HG03439 (cell line): Measurements from ENCODE around the gene POU6F2.
"Not testable (repeated sequence)": the region's sequence is repeated elsewhere in the genome, so short reads cannot be mapped to it uniquely, and the experiment has no call there.

Experiments
- ATAC-seq: cut with Tn5 transposase; IDR thresholded peaks from one replicate; pipeline ENCODE4 v1.9.1; 2021; ENCODE audit warnings: mild to moderate bottlenecking, moderate library complexity; ENCODE audit not compliant: unreplicated experiment

POU6F2 gene

DNA sequence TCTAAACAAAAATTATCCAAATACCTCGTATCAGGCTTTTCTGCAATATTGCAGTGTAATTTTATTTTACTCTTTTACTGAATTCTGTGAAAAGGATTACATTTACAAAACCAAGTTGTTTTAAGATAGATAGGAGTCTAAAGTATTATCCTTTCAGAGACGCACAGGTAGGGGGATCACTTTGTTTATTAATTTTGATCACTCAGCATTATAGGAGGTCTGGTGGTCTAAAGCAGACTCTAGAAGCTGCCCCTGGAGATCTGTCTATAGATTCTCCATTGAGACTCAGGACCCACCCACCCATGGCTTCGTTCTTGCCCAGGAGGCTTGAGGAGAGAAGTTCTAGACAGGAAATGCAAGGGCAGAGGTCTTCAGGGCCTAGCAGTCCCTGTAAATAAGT is 365.1 kb downstream of the POU6F2 start:
- no peak for ATAC-seq

DNA sequence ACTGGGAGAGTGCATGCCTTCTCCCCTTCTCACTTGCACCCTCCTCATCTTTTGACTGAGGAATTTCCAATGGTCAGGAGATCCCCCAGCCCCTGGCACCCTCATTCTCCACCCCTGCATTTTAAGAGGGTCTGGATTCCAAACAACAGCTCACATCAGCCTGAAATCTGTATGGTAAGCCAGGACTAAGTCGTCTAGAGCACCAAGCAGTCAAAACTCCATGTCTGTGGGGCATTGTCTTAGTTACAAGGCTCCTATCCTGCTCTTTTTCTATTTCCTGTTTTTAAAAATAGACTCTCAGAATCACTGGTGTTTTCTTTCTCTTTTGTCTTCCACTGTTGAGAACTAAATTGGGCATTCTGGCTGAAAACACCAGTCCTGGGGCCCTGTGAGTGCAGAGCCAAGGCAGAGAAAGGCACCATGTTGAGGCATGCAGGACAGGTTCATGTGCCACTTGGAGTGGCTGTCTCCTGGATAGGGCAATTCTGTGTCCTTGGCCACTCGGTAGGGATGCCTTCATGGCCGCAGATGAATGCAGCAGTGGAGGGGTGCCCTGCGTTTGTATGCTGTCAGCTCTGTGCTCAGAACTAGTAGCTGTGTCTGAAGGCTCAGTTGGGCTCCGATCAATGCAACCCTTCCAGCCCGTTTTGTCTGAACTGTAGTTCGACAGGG is 371.9 kb downstream of the POU6F2 start:
- no peak for ATAC-seq

DNA sequence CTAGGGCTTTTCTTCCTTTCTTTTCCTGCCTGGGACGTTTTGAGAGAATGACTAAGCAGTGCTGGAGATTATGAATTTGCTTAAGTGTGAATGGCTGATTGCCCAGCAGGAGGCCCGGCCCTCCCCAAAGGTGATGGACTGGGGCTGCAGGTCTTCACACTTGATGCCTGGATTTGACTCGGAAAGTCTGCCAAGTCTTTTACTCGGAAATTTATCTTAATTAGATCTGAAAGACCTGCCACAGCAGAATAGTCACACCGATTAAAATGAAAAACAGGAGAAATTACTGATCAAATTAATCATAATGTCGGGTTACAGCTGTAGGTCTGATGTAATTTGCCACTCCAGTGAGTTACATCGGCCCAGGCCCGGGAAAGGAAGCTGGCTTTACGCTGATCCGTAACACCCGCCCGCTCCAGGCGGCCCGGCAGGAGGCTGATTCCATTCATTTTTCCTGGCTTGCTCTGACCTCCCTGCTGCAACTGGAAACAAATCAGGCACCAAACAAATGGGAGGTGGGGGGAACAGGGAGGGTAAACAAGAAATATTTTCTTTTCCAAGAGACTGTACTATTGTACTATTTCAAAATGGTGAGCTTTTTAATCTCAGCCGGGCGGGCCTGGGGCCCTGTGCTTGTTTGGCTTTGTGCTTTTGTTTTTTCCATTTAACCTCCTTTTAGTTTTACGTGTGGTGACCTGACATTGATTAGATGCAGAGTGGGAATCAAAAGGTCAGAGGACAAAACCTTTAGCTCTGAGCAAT is 376.1 kb downstream of the POU6F2 start:
- no peak for ATAC-seq

DNA sequence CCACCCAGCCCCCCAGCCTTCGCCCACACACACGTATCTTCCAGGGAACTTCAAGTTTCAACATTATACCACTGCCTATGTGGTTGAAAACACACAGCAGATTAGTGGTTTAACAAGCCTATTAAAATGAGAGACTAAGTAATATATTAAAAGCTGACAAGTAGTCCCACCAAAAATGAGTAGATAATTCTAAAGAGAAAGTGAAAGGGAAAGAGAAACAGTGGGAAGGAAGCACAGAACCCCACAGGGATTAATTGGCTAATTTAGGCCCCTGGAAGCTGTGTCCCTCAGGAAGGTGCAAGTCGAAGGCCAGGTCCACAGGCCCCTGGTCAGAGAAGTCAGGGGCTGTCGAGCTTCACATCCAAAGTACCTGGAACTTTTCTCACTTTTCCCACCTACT is 378.0 kb downstream of the POU6F2 start:
- ATAC-seq = no peak

DNA sequence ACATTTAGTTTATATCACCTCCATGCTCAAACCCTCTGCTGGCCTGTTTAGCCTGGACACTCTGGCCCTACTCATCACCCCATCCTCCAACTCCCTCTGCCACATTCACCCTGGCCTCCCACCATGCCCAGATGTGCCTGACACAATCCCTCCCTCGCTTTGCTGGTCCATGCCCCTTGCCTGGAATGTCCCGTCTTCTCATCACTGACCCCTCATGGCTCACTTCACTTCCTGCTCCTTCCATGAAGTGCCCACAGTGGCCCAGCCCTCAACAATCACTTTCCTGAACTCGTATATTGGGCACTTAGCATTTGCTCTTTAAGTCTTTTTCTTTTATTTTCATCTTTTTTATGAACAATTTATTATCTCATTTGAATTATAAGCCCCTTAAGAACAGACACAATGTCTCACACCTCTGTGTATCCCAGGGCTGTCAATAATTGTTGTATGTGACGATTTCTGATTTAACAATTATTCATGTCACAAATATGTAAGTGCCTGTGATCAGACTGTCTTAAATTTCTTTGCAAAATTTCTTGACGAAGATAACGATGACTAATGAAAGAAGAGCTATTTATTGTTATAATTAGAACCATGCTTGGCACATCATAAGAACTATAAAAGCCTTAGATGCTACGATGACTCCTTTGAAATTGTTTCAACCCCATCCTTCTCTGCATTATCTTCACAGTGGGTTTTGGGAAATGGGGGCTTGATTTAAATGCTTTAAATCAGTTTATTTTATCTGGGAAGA is 378.6 kb downstream of the POU6F2 start:
- no peak for ATAC-seq

DNA sequence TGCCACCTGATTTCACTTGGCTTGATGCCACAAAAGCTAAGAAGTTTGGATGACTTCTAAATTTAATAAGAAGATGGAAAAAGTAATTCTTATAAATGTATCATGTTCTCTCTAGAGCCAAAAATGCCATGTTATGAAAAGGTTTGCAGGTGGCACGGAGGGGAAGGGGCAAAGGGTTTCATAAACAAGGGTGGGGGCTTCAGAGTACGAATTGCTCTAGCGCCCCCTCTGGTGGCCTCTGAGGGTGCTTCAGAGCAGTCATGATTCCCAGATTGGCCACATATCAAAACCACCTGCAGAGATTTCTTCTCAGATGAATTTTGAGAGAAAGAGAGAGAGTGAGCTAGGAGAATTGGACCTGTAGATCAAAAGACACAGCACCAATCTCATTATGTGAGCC is 379.9 kb downstream of the POU6F2 start:
- ATAC-seq = no peak

DNA sequence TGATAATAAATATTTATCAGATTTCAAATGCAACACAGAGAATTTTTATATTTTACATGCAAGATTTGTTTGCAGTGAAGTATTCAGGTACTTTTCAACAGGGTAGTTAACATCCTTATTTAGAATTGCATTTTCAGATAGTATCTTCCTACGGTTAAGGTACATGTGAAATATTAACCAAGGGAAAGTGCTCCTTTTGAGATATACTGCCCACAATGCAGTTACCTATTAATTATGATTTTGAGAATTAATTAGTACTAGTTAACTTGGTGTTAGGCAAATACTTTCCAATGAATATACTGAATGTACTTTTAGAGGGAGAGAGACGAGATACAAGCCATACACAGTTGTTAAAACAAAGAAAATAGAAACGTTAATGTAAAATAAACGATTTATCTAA is 382.3 kb downstream of the POU6F2 start:
- no peak for ATAC-seq

DNA sequence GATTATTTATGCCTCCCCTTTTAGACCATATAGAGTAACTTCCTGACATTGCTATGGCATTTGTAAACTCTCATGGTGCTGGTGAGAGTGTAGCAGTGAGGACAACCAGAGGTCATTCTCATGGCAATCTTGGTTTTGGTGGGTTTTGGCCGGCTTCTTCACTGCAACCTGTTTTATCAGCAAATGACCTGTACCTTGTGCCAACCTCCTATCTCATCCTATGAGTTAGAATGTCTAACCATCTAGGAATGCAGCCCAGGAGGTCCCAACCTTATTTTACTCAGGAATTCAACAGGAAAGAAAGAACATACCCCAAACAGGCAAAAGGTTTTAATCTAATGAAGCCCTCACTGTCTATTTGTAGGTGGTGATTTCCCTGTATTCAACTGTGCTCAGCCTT is 383.1 kb downstream of the POU6F2 start:
- no peak for ATAC-seq

DNA sequence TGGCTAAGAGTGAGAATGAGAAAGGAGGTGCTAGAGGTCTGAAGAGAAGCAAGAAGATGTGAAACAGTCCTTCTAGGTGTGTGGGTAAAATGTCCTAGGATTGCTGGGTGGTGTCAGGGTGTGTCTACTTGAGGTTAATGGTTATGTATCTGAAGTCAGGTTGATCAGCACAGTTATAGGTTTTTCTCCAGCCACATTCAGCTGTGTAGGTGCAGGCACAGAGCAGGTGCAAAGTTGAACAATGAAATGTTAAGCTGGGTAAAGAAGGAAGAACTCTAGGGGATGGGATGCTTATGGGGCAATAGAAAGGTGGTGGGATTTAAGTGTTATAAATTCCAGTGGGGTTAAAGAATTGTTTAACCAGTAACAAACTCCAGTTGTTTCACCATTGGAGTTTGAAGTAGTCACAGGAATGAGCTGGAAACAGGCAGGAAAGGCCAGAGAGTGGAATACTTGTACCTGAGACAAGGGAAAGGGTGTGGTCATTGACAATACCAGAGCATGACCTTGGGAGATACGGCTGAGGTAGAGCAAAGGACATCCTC is 388.1 kb downstream of the POU6F2 start:
- ATAC-seq = no peak

DNA sequence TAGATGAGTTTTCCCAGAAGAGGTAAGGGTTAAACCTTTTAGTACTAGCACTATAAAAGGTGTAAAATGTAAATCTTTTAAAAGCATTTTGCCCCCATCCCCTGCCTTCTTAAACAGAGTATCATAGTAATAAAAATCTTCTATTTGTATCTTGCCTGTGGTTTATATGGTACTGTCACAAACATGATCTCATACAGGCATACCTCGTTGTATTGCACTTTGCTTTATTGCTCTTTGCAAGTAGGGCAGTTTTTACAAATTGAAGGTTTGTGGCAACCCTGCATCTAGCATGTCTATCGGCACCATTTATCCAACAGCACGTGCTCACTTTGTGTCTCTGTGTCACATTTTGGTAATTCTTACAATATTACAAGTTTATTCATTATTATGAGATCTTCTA is 389.7 kb downstream of the POU6F2 start:
- no peak for ATAC-seq

DNA sequence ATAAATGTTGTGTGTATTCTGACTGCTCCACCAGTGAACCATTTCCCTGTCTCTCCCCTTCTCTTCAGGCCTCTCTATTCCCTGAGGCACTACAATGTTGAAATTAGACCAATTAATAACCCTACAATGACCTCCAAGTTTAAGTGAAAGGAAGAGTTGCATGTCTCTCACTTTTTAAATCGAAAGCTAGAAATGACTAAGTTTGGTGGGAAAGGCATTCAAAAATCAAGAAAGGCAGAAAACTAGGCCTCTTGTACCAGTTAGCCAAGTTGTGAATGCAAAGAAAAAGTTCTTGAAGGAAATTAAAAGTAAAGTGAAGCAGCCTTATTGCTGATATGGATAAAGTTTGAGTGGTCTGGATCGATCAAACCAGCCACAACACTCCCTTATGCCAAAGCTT is 390.2 kb downstream of the POU6F2 start:
- ATAC-seq = no peak

DNA sequence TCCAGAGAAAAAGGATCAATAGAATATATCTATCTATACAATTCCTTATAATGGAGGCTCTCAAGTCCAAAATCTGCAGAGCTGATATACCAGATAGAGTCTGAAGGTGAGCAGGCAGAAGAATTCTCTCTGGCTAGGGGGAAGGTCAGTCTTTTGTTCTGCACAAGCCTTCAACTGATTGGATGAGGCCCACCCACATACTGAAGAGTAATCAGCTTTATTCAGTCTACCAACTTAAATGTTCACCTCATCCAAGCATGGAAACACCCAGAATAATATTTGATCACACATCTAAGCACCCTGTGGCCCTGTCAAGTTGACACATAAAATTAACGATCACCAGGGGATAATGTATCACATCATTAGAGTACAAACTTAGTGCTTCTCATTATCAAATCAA is 394.7 kb downstream of the POU6F2 start:
- no peak for ATAC-seq

DNA sequence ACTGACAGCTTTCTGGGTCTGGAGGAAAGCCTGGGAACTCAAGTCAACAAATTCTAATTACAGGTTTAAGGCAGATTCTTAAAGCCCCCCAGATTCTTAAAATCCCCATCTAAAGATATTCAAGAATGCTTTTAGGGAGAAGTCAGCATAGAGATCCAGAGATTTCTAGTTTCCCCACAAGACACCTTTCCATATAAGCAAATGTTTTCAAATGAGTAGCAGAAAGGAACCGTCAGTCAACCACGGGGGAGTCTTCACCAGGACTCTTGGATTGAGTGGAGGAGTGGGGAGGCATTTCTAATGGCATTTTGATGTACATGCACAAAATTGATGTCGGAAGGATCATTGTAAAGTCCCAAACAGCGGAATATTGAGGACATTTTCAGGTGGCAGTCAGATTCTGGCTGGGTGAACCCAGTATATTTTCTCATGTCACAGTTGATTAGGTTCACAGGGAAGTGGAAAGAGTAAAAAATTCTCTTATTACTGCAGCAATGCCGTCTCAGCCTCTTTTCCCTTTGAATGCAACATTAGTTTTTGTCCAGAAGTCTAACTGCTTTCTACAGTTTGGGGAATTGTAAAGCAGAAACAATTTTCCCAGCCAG is 396.8 kb downstream of the POU6F2 start:
- no peak for ATAC-seq

DNA sequence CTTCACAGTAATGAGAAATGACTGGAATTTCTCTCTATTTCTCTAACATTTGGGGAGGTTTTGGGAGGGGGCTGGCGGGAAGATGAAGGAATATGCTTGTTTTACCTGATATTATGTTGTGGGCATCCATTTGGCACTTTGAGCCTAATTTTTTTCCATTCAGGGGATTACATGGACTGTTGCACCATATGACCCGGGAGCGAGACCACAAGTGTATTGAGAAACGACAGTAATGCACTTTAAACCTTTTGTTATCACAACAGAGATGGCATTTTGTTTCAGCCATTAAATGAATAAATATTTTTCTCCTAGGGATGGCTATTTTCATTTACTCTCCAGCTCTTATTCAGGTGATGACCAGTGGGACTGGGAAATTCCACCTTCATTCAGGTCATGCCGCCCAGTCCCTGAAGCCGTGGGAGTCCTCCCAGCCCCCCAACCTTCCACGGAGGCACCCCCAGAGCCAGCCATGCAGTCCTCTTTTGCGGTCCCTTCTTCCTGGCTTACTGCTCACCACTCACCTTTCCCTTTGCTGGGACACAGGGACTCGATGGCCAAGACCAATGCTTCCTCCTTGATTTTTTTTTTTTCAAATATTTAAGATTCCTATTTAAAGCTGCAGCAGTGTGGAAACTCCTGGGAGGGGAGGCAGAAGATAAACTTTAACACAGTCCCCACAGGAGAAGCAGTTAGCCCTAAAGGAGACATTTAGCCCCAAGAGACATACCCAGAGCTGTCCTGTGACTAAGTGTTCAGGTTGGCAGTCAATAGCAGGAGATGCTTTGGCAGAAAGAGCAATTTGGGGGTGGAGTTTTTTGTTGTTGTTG is 397.6 kb downstream of the POU6F2 start:
- ATAC-seq = no peak

DNA sequence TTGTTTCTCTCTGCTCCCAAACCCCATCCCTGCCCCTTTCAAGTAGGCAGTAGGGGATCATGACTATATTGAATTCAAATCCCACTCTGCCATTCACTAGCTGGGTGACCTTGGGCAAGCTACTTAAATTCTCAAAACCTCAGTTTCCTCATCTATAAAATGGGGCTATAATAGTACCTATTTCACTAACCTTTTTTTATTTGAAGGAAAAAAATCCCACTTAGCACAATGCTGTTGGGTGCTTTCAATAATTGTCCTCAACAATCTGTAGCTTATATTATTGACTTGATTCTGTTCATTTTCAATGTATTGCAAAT is 398.1 kb downstream of the POU6F2 start:
- ATAC-seq = no peak

DNA sequence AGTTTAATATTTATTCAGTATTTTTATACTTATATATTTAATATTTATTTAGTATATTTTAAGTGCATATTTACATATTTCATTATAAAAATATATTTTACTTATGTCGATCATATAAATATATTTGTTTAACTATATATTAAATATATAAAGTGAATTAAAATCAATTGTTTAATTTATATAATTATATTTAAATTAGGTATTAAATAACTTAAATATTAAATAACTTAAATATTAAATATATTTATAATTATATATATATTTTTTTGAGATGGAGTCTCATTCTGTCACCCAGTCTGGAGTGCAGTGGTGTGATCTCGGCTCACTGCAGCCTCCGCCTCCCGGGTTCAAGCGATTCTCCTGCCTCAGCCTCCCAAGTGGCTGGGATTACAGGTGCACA is 399.2 kb downstream of the POU6F2 start:
- not testable (repeated sequence) for ATAC-seq

DNA sequence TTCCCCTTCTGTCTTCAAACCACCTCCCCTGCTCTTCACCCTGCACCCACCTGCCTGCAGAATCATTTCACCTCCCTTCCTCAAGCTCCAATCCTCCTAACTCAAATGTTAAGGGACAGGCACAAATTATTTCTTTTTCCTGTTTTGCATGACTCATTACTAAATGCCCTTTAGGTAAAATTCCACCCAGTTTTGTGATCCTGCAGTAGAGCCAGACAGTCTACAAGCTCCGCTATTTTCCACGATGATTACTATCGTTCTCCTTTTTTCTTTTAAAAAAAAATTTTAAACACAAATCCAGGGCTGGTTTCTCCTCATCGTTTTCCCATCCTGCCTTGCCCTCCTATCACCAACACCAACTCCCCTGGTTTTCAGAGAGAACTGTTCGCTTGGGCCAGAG is 401.7 kb downstream of the POU6F2 start:
- no peak for ATAC-seq

DNA sequence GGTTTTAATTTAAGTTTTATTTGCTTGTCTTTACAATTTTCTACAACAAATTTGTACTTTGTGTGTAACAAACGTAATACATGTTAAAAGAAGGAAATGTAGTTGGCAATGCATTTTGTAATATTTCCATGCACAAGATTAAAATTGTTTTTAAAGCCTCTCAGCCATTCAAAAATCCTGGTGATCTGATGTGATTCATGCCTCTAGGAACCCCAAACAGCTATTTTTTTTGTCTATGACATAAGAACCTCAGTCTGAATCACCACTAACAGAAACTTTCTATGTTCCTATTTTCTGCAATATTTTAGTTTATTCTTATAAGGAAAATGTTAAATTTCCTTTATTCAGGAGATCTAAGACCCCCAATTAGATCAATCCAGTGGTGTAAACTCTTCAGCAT is 405.4 kb downstream of the POU6F2 start:
- ATAC-seq = no peak

DNA sequence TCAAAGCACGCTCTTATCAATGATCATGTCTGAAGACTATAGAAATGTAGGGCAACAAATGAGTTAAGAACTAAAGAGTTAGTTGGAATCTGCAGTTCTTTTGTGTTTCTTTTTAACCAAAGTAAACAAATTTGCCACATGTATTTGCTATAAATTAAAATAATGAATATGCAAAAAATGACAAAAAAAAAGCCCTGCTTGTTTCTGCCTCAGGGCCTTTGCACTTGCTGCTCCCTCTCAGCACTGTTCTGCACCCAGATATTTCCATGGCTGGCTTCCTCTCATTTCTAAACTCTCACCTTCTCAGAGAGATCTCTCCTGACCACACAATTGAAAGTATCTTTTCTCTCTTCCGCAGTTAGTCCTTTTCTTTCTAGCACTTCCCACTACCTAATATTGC is 406.7 kb downstream of the POU6F2 start:
- ATAC-seq = no peak

DNA sequence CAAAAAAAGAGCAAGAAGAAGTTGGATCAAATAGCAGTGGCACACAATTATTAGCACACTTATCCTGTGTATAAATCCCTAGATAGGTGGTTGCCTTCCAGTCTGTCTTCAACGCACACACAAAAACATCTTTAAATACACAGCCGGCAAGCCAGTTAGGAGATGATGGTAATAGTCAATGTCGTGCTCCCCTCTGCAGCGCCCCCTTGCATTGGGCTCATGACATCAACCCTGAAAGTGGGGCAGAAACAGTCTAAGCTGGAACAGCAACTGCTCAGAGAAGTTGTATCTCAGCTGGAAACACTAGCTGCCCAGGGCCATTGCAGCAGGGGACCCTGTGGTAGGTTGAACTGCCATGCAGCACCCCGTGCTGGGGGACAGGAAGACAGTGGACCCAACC is 409.0 kb downstream of the POU6F2 start:
- no peak for ATAC-seq

DNA sequence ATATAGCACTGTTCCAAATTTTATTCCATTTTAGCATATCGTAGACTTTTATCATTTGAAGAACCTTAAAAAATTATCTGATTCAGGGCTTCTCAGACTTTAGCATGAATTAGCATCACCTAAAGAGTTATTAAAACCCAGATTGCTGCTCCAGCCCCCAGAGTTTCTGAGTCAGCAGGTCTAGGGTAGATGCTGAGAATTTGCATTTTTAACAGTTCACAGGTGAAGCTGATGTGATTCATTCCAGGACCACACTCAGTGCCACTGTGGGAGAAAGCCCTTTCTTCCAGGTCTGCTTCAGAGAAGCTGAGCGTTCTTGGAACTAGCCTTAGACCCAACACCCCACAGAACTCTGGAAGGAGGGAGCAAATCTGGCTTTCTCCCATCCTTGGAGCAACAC is 414.4 kb downstream of the POU6F2 start:
- ATAC-seq = no peak
